Esophagus muscularis mucosa (tissue), 4 donors: ENCODE results near the gene FERMT3. TPM values are rescaled to one million over a fixed set of nuclear protein-coding genes. Genes with fewer than 3 reads are reported as not detected.
A peak's percentile ranks its signal among the peaks of the same experiment; 100 is the strongest.

Source experiments
- DNase-seq: peaks from one replicate; pipeline ENCODE4 v3.0.0-alpha.2; 2017; ENCODE audit errors: extremely low spot score
- H3K27ac ChIP-seq, 4 donors: fragments of 200-600 bp; sonication (generic); replicated peaks in 1 of 4; 1 replicate in 3 of 4; 2 replicates in 1 of 4; pipeline ENCODE4 v1.5.1; 2016 to 2019; ENCODE audit warnings: mild to moderate bottlenecking in 1 of 4
- H3K27me3 ChIP-seq, 4 donors: fragments of 200-600 bp; sonication (generic); one replicate each; pipeline versions ENCODE4 v1.5.1 to v1.6.0; 2016 to 2019
- H3K36me3 ChIP-seq, 4 donors: fragments of 200-600 bp; sonication (generic); one replicate each; pipeline ENCODE4 v1.5.1; 2016 to 2019
- H3K4me1 ChIP-seq, 4 donors: fragments of 200-600 bp; sonication (generic); one replicate each; pipeline ENCODE4 v1.5.1; 2016 to 2019
- H3K4me3 ChIP-seq, 4 donors: fragments of 200-600 bp; sonication (generic); 1 replicate in 2 of 4; 2 replicates in 2 of 4; pipeline ENCODE4 v1.5.1; 2016 to 2019; ENCODE audit warnings: mild to moderate bottlenecking in 4 of 4, moderate library complexity in 1 of 4
- H3K9me3 ChIP-seq, 4 donors: fragments of 200-600 bp; sonication (generic); 1 replicate in 3 of 4; 2 replicates in 1 of 4; pipeline ENCODE4 v1.5.1; 2016 to 2019
- CTCF ChIP-seq, 3 experiments: fragments of 200-600 bp in 2 of 3; fragments of 450-650 bp in 1 of 3; sonication (generic) in 2 of 3; IDR thresholded peaks; one replicate each; pipeline ENCODE4 v1.5.1; 2017 to 2019; ENCODE audit warnings: antibody characterized with exemption in 3 of 3, mild to moderate bottlenecking in 2 of 3, moderate library complexity in 1 of 3
- EP300 ChIP-seq: sonication (generic); formaldehyde crosslinking; IDR thresholded peaks from one replicate; pipeline ENCODE4 v1.6.1; 2017; ENCODE audit warnings: antibody characterized with exemption
- POLR2A ChIP-seq: fragments of 450-650 bp; IDR thresholded peaks from one replicate; pipeline ENCODE4 v1.6.1; 2017; ENCODE audit warnings: antibody characterized with exemption, moderate library complexity, mild to moderate bottlenecking, low read depth
- POLR2AphosphoS5 ChIP-seq, 2 donors: sonication (generic); formaldehyde crosslinking; IDR thresholded peaks; one replicate each; pipeline ENCODE4 v1.6.1; 2017; ENCODE audit warnings: antibody characterized with exemption in 2 of 2
- WGBS: methylation state at CpG from one replicate; pipeline ENCODE4 v1.1.5; 2018; 5-methylcytosine and 5-hydroxymethylcytosine counted together
- intact Hi-C: fragments of 100-400 bp; cut with DNase I; formaldehyde crosslinking; loops from one replicate; pipeline ENCODE4 v1.15.1; 2023
- total RNA-seq, 4 donors: library from RNA; depleted of rRNA; stranded (reverse); fragments of >200 nt; gene quantifications; one replicate each; pipeline versions ENCODE4 v1.1.0 to v1.2.1, GENCODE V29; 2016

The FERMT3 gene
- total RNA-seq, 4 donors from 2014 or later: 12.9 to 35.5 (median 15.5) TPM

- Histone ChIP-seq H3K4me1 (peaks cover 35 to 64% (median 58%) of the 10 kb centered on the region in 4 donors), H3K4me3 (peak overlapping the region; percentile 69 to 80 (median 71)), H3K27ac (peak overlapping the region; percentile 87 to 93 (median 90)), H3K36me3 (peaks cover 4 to 24% (median 12%) of the 10 kb centered on the region in 4 donors), H3K27me3 (no peaks in the 10 kb centered on the region), H3K9me3 (no peaks in the 10 kb centered on the region)
- TF ChIP-seq POLR2A (no peak), EP300 (no peak), CTCF (IDR thresholded peaks at IDR 0.05) (no peak), POLR2AphosphoS5 (IDR thresholded peaks at IDR 0.05) (no peak)
- DNase-seq: no peak
- intact Hi-C loops: loop anchor here (5.0 kb wide), 1 partner anchor 39 kb away; the partner anchor contains the start of gene STIP1
- WGBS: 23% methylated on average over 10 of the region's 26 CpGs
These were observed 20.1 kb downstream of the FERMT3 start for GRCh38 chr11:64226507-64227051.

- intact Hi-C loops: loop anchor here (5.0 kb wide), 1 partner anchor 40 kb away; the partner anchor contains the start of gene STIP1
- H3K27me3 ChIP-seq: no peaks in the 10 kb centered on the region
- DNase-seq: no peak
- peak overlapping the region; percentile 69 to 80 (median 71) for H3K4me3 ChIP-seq
- TF ChIP-seq CTCF (IDR thresholded peaks at IDR 0.05) (no peak), POLR2AphosphoS5 (IDR thresholded peaks at IDR 0.05) (no peak)
- H3K9me3 ChIP-seq: no peaks in the 10 kb centered on the region
- H3K27ac ChIP-seq: peak overlapping the region; percentile 87 to 93 (median 90)
- 76% methylated on average over 3 of the region's 3 CpGs for WGBS
- peaks cover 4 to 21% (median 12%) of the 10 kb centered on the region in 4 donors for H3K36me3 ChIP-seq
- peaks cover 35 to 73% (median 67%) of the 10 kb centered on the region in 4 donors for H3K4me1 ChIP-seq
These were observed 21.0 kb downstream of the FERMT3 start for GRCh38 chr11:64227405-64227956.

GRCh38 chr11:64229090-64229743 is 22.7 kb downstream of the FERMT3 start:
- Histone ChIP-seq H3K27me3 (no peaks in the 10 kb centered on the region), H3K27ac (peak overlapping the region; percentile 90 to 96 (median 93)), H3K36me3 (peaks cover 0 to 5% (median 2%) of the 10 kb centered on the region in 4 donors), H3K4me3 (peak overlapping the region in 2 of 4 donors; percentile 70 to 85), H3K4me1 (peaks cover 43 to 88% (median 84%) of the 10 kb centered on the region in 4 donors), H3K9me3 (no peaks in the 10 kb centered on the region)
- WGBS: 77% methylated on average over 2 of the region's 12 CpGs
- DNase-seq: no peak
- intact Hi-C loops: loop anchor here (5.0 kb wide), 1 partner anchor 42 kb away; the partner anchor contains the start of gene STIP1
- TF ChIP-seq POLR2A (no peak), EP300 (no peak), POLR2AphosphoS5 (IDR thresholded peaks at IDR 0.05) (no peak), CTCF (IDR thresholded peaks at IDR 0.05) (no peak)

- H3K4me1 ChIP-seq: peaks cover 43 to 84% (median 83%) of the 10 kb centered on the region in 4 donors
- H3K27me3 ChIP-seq: no peaks in the 10 kb centered on the region
- H3K36me3 ChIP-seq: no peaks in the 10 kb centered on the region
- TF ChIP-seq POLR2A: no peak
- no peak for TF ChIP-seq EP300
- TF ChIP-seq CTCF (IDR thresholded peaks at IDR 0.05): no peak
- no peak for TF ChIP-seq POLR2AphosphoS5 (IDR thresholded peaks at IDR 0.05)
- H3K27ac ChIP-seq: peak overlapping the region; percentile 90 to 96 (median 93)
- DNase-seq: no peak
- intact Hi-C loops: loop anchor here (5.0 kb wide), 1 partner anchor 42 kb away; the partner anchor contains the start of gene STIP1
- whole genome bisulfite sequencing: 31% methylated on average over 13 of the region's 13 CpGs
- H3K4me3 ChIP-seq: peak overlapping the region; percentile 64 to 85 (median 75)
- no peaks in the 10 kb centered on the region for H3K9me3 ChIP-seq
These were observed 23.2 kb downstream of the FERMT3 start for GRCh38 chr11:64229744-64230170.
